CD4-positive, alpha-beta T cell treated with Interferon alpha-2 for 1 hour (primary cell): ENCODE data around the gene KIAA0513.
A peak's percentile ranks its signal among the peaks of the same experiment; 100 is the strongest.

Source experiments
- DNase-seq, 2 donors: peaks; one replicate each; pipeline ENCODE4 v3.0.0-alpha.2; 2020 to 2022

KIAA0513 gene

GRCh38 chr16:85075236-85075924, 47.8 kb downstream of the KIAA0513 start:
- DNase-seq: no peak

- no peak for DNase-seq
Measured at GRCh38 chr16:85077039-85077438, 49.4 kb downstream of the KIAA0513 start.

GRCh38 chr16:85077576-85078125, 50.1 kb downstream of the KIAA0513 start:
- DNase-seq: no peak

- no peak for DNase-seq
Measured at GRCh38 chr16:85078226-85078625, 50.6 kb downstream of the KIAA0513 start.

- DNase-seq: no peak
Measured at GRCh38 chr16:85078952-85079351, 51.4 kb downstream of the KIAA0513 start.

- no peak for DNase-seq
Measured at GRCh38 chr16:85079785-85080570, 52.4 kb downstream of the KIAA0513 start.

- no peak for DNase-seq
Measured at GRCh38 chr16:85081038-85081437, 53.4 kb downstream of the KIAA0513 start.

- DNase-seq: no peak
Measured at GRCh38 chr16:85081765-85082164, 54.2 kb downstream of the KIAA0513 start.

GRCh38 chr16:85082173-85083050, 54.8 kb downstream of the KIAA0513 start:
- DNase-seq: no peak

GRCh38 chr16:85083051-85083639, 55.5 kb downstream of the KIAA0513 start:
- no peak for DNase-seq

- DNase-seq: no peak
Measured at GRCh38 chr16:85084841-85085510, 57.4 kb downstream of the KIAA0513 start.

GRCh38 chr16:85085721-85086120, 58.1 kb downstream of the KIAA0513 start:
- DNase-seq: no peak

GRCh38 chr16:85086347-85087291, 59.0 kb downstream of the KIAA0513 start:
- DNase-seq: peak; percentile 70 to 80

GRCh38 chr16:85087899-85088569, 60.4 kb downstream of the KIAA0513 start:
- no peak for DNase-seq

GRCh38 chr16:85088570-85089199, 61.1 kb downstream of the KIAA0513 start:
- DNase-seq: no peak

GRCh38 chr16:85089525-85089924, 61.9 kb downstream of the KIAA0513 start:
- no peak for DNase-seq

- no peak for DNase-seq
Measured at GRCh38 chr16:85090181-85090580, 62.6 kb downstream of the KIAA0513 start.

GRCh38 chr16:85090873-85091521, 63.4 kb downstream of the KIAA0513 start:
- DNase-seq: no peak

GRCh38 chr16:85091522-85091910, 63.9 kb downstream of the KIAA0513 start:
- no peak for DNase-seq
